IMR-90 (cell line): Measurements from ENCODE around the gene SFTPB. TPM values are rescaled to one million over a fixed set of nuclear protein-coding genes. Genes with fewer than 3 reads are reported as not detected.

Experiments
- ATAC-seq: fragments of 200-7000 bp; cut with Tn5 transposase; 2 replicates; pipeline ENCODE4 v1.9.1; 2020; ENCODE audit warnings: low read depth, mild to moderate bottlenecking, moderate library complexity
- BruUV-seq: library from RNA; stranded (reverse); fragments of 400-500 nt; replicated peaks from 2 replicates; lab custom pipeline; 2021; lab: Mats Ljungman, UMichigan
- CTCF ChIA-PET: fragments of 300-600 bp; formaldehyde crosslinking; extraction: SDS; loops from one replicate; lab custom pipeline; 2021; ENCODE audit warnings: antibody characterized with exemption; lab: Yijun Ruan, JAX
- POLR2A ChIA-PET: fragments of 300-600 bp; sonication (Branson Sonifier 250); formaldehyde crosslinking; loops from one replicate; lab custom pipeline; 2022; ENCODE audit warnings: antibody characterized with exemption; ENCODE audit not compliant: unreplicated experiment; lab: Charles Lee
- DNase-seq: peaks from one replicate; pipeline ENCODE4 v3.0.0; 2013
- H2AFZ ChIP-seq: replicated peaks from 2 replicates; pipeline ENCODE3; 2013; ENCODE audit warnings: low read length, mild to moderate bottlenecking; ENCODE audit not compliant: poor library complexity
- H2AK5ac ChIP-seq: 2 replicates; pipeline ENCODE4 v1.6.1; 2013; ENCODE audit warnings: low read depth, low read length, inconsistent platforms
- H2AK9ac ChIP-seq: replicated peaks from 2 replicates; pipeline ENCODE3; 2013; ENCODE audit warnings: mild to moderate bottlenecking, low read depth, low read length, moderate library complexity; ENCODE audit not compliant: poor library complexity
- H2BK120ac ChIP-seq: 2 replicates; pipeline ENCODE4 v1.6.1; 2013; ENCODE audit warnings: low read depth, low read length, inconsistent platforms
- H2BK15ac ChIP-seq: 3 replicates; pipeline ENCODE4 v1.6.1; 2013; ENCODE audit warnings: low read depth, low read length, inconsistent platforms
- H2BK20ac ChIP-seq: 2 replicates; pipeline ENCODE4 v1.6.1; 2013; ENCODE audit warnings: low read depth, mild to moderate bottlenecking, inconsistent platforms, low read length, moderate library complexity
- H2BK5ac ChIP-seq: 2 replicates; pipeline ENCODE4 v1.6.1; 2013; ENCODE audit warnings: mild to moderate bottlenecking, low read depth, low read length, inconsistent platforms; ENCODE audit not compliant: poor library complexity, severe bottlenecking
- H3K14ac ChIP-seq: replicated peaks from 2 replicates; pipeline ENCODE4 v1.6.1; 2013; ENCODE audit warnings: low read depth, low read length, inconsistent platforms
- H3K18ac ChIP-seq: 2 replicates; pipeline ENCODE4 v1.6.1; 2013; ENCODE audit warnings: low read depth, low read length, control low read depth
- H3K23ac ChIP-seq: 2 replicates; pipeline ENCODE4 v1.6.1; 2013; ENCODE audit warnings: low read depth, low read length, inconsistent platforms
- H3K27ac ChIP-seq: 2 replicates; pipeline ENCODE4 v1.5.1; 2013; ENCODE audit warnings: mild to moderate bottlenecking, control low read depth, low read length; ENCODE audit not compliant: insufficient read depth
- H3K27me3 ChIP-seq: 2 replicates; pipeline ENCODE4 v1.6.1; 2013; ENCODE audit warnings: low read length; ENCODE audit not compliant: control insufficient read depth, insufficient read depth
- H3K36me3 ChIP-seq: 2 replicates; pipeline ENCODE4 v1.6.1; 2013; ENCODE audit warnings: low read length, mixed read lengths; ENCODE audit not compliant: control insufficient read depth, insufficient read depth
- H3K4ac ChIP-seq: 2 replicates; pipeline ENCODE4 v1.6.1; 2013; ENCODE audit warnings: low read depth, low read length, inconsistent platforms
- H3K4me1 ChIP-seq: 2 replicates; pipeline ENCODE4 v1.6.1; 2013; ENCODE audit warnings: low read length, mixed read lengths; ENCODE audit not compliant: control insufficient read depth, insufficient read depth
- H3K4me2 ChIP-seq: 2 replicates; pipeline ENCODE4 v1.6.1; 2013; ENCODE audit warnings: low read depth, mild to moderate bottlenecking, control low read depth, low read length, moderate library complexity
- H3K4me3 ChIP-seq: 2 replicates; pipeline ENCODE4 v1.5.1; 2013; ENCODE audit warnings: low read depth, mild to moderate bottlenecking, control low read depth, low read length, moderate library complexity; ENCODE audit not compliant: insufficient read depth
- H3K56ac ChIP-seq: 2 replicates; pipeline ENCODE4 v1.6.1; 2013; ENCODE audit warnings: low read length, inconsistent platforms; ENCODE audit not compliant: insufficient read depth; ENCODE audit errors: extremely low read depth
- H3K79me1 ChIP-seq, 2 experiments: 2 replicates each; pipeline ENCODE4 v1.6.1; 2013; ENCODE audit warnings: low read length in 2 of 2, inconsistent platforms in 1 of 2, low read depth in 1 of 2
- H3K9ac ChIP-seq: 2 replicates; pipeline ENCODE4 v1.6.1; 2013; ENCODE audit warnings: low read depth, low read length, control low read depth
- H3K9me1 ChIP-seq: 2 replicates; pipeline ENCODE4 v1.6.1; 2013; ENCODE audit warnings: low read length, inconsistent platforms; ENCODE audit not compliant: insufficient read depth
- H3K9me3 ChIP-seq: 2 replicates; pipeline ENCODE4 v1.6.1; 2013; ENCODE audit warnings: low read length; ENCODE audit not compliant: control insufficient read depth, insufficient read depth
- H4K20me1 ChIP-seq: 2 replicates; pipeline ENCODE4 v1.6.1; 2013; ENCODE audit warnings: low read length, inconsistent platforms; ENCODE audit not compliant: insufficient read depth
- H4K5ac ChIP-seq: 2 replicates; pipeline ENCODE4 v1.6.1; 2013; ENCODE audit warnings: mild to moderate bottlenecking, low read depth, low read length, control low read depth
- H4K8ac ChIP-seq, 2 experiments: 2 replicates each; pipeline ENCODE4 v1.6.1; 2013; ENCODE audit warnings: low read depth in 2 of 2, low read length in 2 of 2, control low read depth in 1 of 2, inconsistent platforms in 1 of 2
- H4K91ac ChIP-seq: 2 replicates; pipeline ENCODE4 v1.6.1; 2013; ENCODE audit warnings: low read depth, low read length, inconsistent platforms; ENCODE audit not compliant: insufficient read depth
- BHLHE40 ChIP-seq: fragments of 150-350 bp; IDR thresholded peaks from 2 replicates; pipeline ENCODE4 v1.6.1; 2016; ENCODE audit warnings: mild to moderate bottlenecking, low read depth, low read length
- CEBPB ChIP-seq: IDR thresholded peaks from 2 replicates; pipeline ENCODE4 v1.6.1; 2012; ENCODE audit warnings: low read depth, low read length, improper control_type of control experiment
- CTCF ChIP-seq: conservative IDR thresholded peaks from 2 replicates; pipeline ENCODE4 v1.5.1; 2012; ENCODE audit warnings: mild to moderate bottlenecking, low read depth, low read length, improper control_type of control experiment
- FOS ChIP-seq: fragments of 150-350 bp; IDR thresholded peaks from 2 replicates; pipeline ENCODE4 v1.6.1; 2016; ENCODE audit warnings: low read depth, low read length
- MAFK ChIP-seq: IDR thresholded peaks from 2 replicates; pipeline ENCODE4 v1.6.1; 2012; ENCODE audit warnings: low read depth, low read length, improper control_type of control experiment
- MAZ ChIP-seq: IDR thresholded peaks from 2 replicates; pipeline ENCODE4 v1.6.1; 2012; ENCODE audit warnings: low read depth, mild to moderate bottlenecking, low read length, improper control_type of control experiment, moderate library complexity, borderline replicate concordance
- MXI1 ChIP-seq: IDR thresholded peaks from 2 replicates; pipeline ENCODE4 v1.6.1; 2012; ENCODE audit warnings: low read depth, mild to moderate bottlenecking, low read length, moderate library complexity, borderline replicate concordance
- NFE2L2 ChIP-seq: fragments of 150-350 bp; IDR thresholded peaks from 2 replicates; pipeline ENCODE4 v1.6.1; 2016; ENCODE audit warnings: low read depth, mild to moderate bottlenecking, low read length
- POLR2A ChIP-seq: IDR thresholded peaks from 2 replicates; pipeline ENCODE4 v1.6.1; 2012; ENCODE audit warnings: mild to moderate bottlenecking, low read depth, low read length
- RAD21 ChIP-seq: IDR thresholded peaks from 2 replicates; pipeline ENCODE4 v1.6.1; 2012; ENCODE audit warnings: low read length, improper control_type of control experiment
- USF2 ChIP-seq: fragments of 150-350 bp; IDR thresholded peaks from 2 replicates; pipeline ENCODE4 v1.6.1; 2017; ENCODE audit warnings: mild to moderate bottlenecking, antibody characterized with exemption, low read length, low read depth
- WGBS, 2 experiments: methylation state at CpG; one replicate each; pipeline versions ENCODE4 v1.1.5 to v1.1.7; 2013; ENCODE audit warnings: missing lambda C conversion rate in 2 of 2; ENCODE audit not compliant: insufficient read length in 1 of 2; ENCODE audit errors: extremely low coverage in 2 of 2; 5-methylcytosine and 5-hydroxymethylcytosine counted together
- dilution Hi-C: fragments of 300-500 bp; cut with HindIII; formaldehyde crosslinking; loops from one replicate; pipeline ENCODE4 v1.14.3; 2018; ENCODE audit warnings: low sequenced_read_pairs; ENCODE audit not compliant: unreplicated experiment
- in situ Hi-C: fragments of 300-500 bp; cut with MboI; formaldehyde crosslinking; loops from 3 replicates; pipeline ENCODE4 v1.14.3; 2019; ENCODE audit warnings: low sequenced_read_pairs, inconsistent platforms, mixed read lengths
- intact Hi-C: fragments of 100-400 bp; cut with micrococcal nuclease; formaldehyde crosslinking; loops from 2 replicates; pipeline ENCODE4 v1.10.0; 2022
- polyA plus RNA-seq, 3 experiments: library from polyadenylated mRNA; depleted of rRNA; stranded (reverse); fragments of >200 nt; gene quantifications; 2 replicates each; pipeline ENCODE4 v1.2.3, GENCODE V29; 2012; ENCODE audit warnings: low replicate concordance in 1 of 3
- total RNA-seq: library from RNA; depleted of rRNA; stranded (reverse); fragments of >200 nt; gene quantifications from 2 replicates; pipeline ENCODE4 v1.2.3, GENCODE V29; 2012

SFTPB gene
- total and polyA plus RNA-seq, 2 of the 4 experiments (the other 2 are of a cell fraction): not detected

DNA sequence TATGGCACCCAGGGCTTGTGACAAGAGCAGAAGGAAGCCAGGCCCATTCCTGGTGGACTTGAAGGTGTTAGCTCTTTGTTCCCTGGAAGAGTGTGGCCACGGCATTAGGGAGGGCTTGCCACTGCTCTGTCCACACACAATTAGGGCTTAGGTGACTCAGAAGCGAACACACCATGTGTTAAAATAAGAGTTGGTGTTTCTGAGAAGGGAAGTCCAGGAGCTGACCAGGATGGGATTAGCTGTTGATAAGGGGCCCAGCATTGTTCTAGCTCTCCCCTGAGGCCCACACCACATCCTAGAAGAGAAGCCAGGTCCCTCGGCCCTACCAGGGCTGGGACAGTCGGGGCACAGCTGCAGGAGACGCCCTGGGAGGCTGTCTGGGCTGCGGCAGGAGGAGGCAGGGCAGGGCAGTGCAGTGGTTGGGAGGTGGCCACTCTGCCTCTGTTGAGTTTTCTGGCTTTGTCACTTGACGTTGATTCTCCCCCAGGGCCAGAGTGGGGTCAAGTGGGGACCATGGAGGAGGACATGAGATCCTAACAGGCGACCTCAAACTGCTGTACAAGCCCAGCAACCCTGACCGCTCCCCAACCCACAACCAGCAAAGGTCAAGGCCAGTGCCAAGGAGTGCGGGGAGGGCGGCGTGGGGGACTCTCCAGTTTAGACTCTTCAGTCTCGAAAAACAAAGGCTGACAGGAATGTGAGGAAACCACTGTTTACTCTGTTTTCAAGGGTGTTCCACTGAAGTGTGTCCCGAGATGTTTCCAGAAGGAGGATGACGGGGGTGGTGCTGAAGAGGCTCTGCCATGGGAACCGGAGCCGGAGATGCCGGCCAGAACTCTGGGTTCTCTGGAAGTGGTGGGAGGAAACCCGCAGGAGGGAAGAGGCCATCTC is 42.9 kb upstream of the SFTPB start:
- H3K36me3 ChIP-seq: no peaks in the 10 kb centered on the region
- no peak overlapping the region for H4K5ac ChIP-seq
- dilution Hi-C loops: no loop called here
- in situ Hi-C loops: no loop called here
- H2BK120ac ChIP-seq: no peak overlapping the region
- no peak for ATAC-seq
- peaks cover under 1% of the 10 kb centered on the region for H3K27me3 ChIP-seq
- H2AFZ ChIP-seq: no peak overlapping the region
- H3K4me1 ChIP-seq: peaks cover 10% of the 10 kb centered on the region; the same call in 1 of the 2 replicates
- no peak overlapping the region for H4K8ac ChIP-seq
- H3K27ac ChIP-seq: no peak overlapping the region
- no peak overlapping the region for H4K91ac ChIP-seq
- H3K56ac ChIP-seq: no peak overlapping the region
- H3K4me2 ChIP-seq: no peak overlapping the region
- intact Hi-C loops: no loop called here
- DNase-seq: no peak
- H3K9me3 ChIP-seq: no peaks in the 10 kb centered on the region
- ChIA-PET POLR2A (no interaction called here), CTCF (interaction anchor here (1.9 kb wide), 1 partner anchor 32 kb away, joined by 5 read pairs; no protein-coding TSS in a partner anchor)
- no peak overlapping the region for H2AK9ac ChIP-seq
- H4K20me1 ChIP-seq: no peaks in the 10 kb centered on the region
- H2BK15ac ChIP-seq: peak overlapping the region; percentile 43; the same call in 1 of the 3 replicates
- no peak overlapping the region; the same call in 1 of the 2 replicates for H2BK20ac ChIP-seq
- H3K9ac ChIP-seq: no peak overlapping the region
- H3K4ac ChIP-seq: peak overlapping the region; percentile 24; the same call in 1 of the 2 replicates
- 74% methylated on average over 4 of the region's 19 CpGs; no CpG with 5 or more reads in 1 of the 2 experiments for WGBS, 2 experiments
- H3K14ac ChIP-seq: peak overlapping the region; percentile 59; the same call in 1 of the 2 replicates
- no peaks in the 10 kb centered on the region for H3K9me1 ChIP-seq
- TF ChIP-seq FOS (no peak), RAD21 (no peak), CTCF (no peak), MAFK (no peak), USF2 (no peak), POLR2A (no peak), MXI1 (no peak), CEBPB (no peak), NFE2L2 (no peak), MAZ (no peak), BHLHE40 (no peak)
- H2BK5ac ChIP-seq: no peak overlapping the region
- no TSS peak for BruUV-seq
- H3K23ac ChIP-seq: no peak overlapping the region
- H2AK5ac ChIP-seq: peak overlapping the region; percentile 77
- no peak overlapping the region for H3K18ac ChIP-seq
- H3K79me1 ChIP-seq: no peaks in the 10 kb centered on the region
- no peak overlapping the region for H3K4me3 ChIP-seq
